C4-2B (cell line): ENCODE data around the gene COL4A4.

Source experiments
- ZFX ChIP-seq: fragments of 450-650 bp; IDR thresholded peaks from 2 replicates; pipeline ENCODE4 v1.6.1; 2017
- TF ChIP-seq, protein P1 (sequence below): fragments of 450-650 bp; conservative IDR thresholded peaks from 2 replicates; pipeline ENCODE4 v1.5.1; 2017; ENCODE audit warnings: mild to moderate bottlenecking

- TF ChIP-seq, protein P1, sequence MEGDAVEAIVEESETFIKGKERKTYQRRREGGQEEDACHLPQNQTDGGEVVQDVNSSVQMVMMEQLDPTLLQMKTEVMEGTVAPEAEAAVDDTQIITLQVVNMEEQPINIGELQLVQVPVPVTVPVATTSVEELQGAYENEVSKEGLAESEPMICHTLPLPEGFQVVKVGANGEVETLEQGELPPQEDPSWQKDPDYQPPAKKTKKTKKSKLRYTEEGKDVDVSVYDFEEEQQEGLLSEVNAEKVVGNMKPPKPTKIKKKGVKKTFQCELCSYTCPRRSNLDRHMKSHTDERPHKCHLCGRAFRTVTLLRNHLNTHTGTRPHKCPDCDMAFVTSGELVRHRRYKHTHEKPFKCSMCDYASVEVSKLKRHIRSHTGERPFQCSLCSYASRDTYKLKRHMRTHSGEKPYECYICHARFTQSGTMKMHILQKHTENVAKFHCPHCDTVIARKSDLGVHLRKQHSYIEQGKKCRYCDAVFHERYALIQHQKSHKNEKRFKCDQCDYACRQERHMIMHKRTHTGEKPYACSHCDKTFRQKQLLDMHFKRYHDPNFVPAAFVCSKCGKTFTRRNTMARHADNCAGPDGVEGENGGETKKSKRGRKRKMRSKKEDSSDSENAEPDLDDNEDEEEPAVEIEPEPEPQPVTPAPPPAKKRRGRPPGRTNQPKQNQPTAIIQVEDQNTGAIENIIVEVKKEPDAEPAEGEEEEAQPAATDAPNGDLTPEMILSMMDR, result no peak
- TF ChIP-seq ZFX, result no peak
Measured at GRCh38 chr2:227206406-227206805, 42.4 kb upstream of the COL4A4 start.
